Measurements from ENCODE around the gene PFKFB4.

- peak; percentile 29 to 60 (median 42) for TF ChIP-seq CTCF (IDR thresholded peaks at IDR 0.05)
- peak; percentile 82 to 90 (median 86) for TF ChIP-seq POLR2AphosphoS5 (IDR thresholded peaks at IDR 0.05)
- no peak for TF ChIP-seq EP300 (IDR thresholded peaks at IDR 0.05)
Observed at GRCh38 chr3:48472923-48473616, 83.5 kb downstream of the PFKFB4 start.

Data from sigmoid colon (tissue), 4 donors.